PC-9 (cell line): ENCODE results near the gene PBXIP1. TPM values are rescaled to one million over a fixed set of nuclear protein-coding genes. Genes with fewer than 3 reads are reported as not detected.
A peak's percentile ranks its signal among the peaks of the same experiment; 100 is the strongest.

Experiments used
- BruUV-seq: library from RNA; stranded (reverse); fragments of 400-500 nt; replicated peaks from 2 replicates; lab custom pipeline; 2021; lab: Mats Ljungman, UMichigan
- CTCF ChIA-PET: fragments of 300-600 bp; sonication (Branson Sonifier 250); formaldehyde crosslinking; loops from one replicate; lab custom pipeline; 2022; ENCODE audit warnings: antibody characterized with exemption; lab: Charles Lee
- POLR2A ChIA-PET: fragments of 300-600 bp; sonication (Branson Sonifier 250); formaldehyde crosslinking; loops from one replicate; lab custom pipeline; 2022; ENCODE audit warnings: antibody characterized with exemption; ENCODE audit not compliant: unreplicated experiment; lab: Charles Lee
- DNase-seq, 2 experiments: peaks; one replicate each; pipeline versions ENCODE4 v3.0.0 to v3.0.0-alpha.2; 2015 to 2022; ENCODE audit warnings: mixed read lengths in 1 of 2
- H2AFZ ChIP-seq: fragments of 200-600 bp; sonication (generic); 2 replicates; pipeline ENCODE4 v1.8.1; 2017; ENCODE audit warnings: antibody characterized with exemption
- H3F3A ChIP-seq: fragments of 200-600 bp; sonication (generic); 2 replicates; pipeline ENCODE4 v1.8.1; 2017; ENCODE audit warnings: antibody characterized with exemption, mild to moderate bottlenecking, low read depth; ENCODE audit not compliant: insufficient read depth
- H3K27ac ChIP-seq: fragments of 200-600 bp; sonication (generic); 2 replicates; pipeline ENCODE4 v1.6.1; 2016; ENCODE audit warnings: mixed run types
- H3K27me3 ChIP-seq: fragments of 200-600 bp; sonication (generic); 2 replicates; pipeline ENCODE4 v1.6.1; 2016; ENCODE audit warnings: low read depth, mixed run types; ENCODE audit not compliant: insufficient read depth
- H3K36me3 ChIP-seq: fragments of 200-600 bp; sonication (generic); 2 replicates; pipeline ENCODE4 v1.6.1; 2016; ENCODE audit warnings: low read depth, mixed run types
- H3K4me1 ChIP-seq: fragments of 200-600 bp; sonication (generic); replicated peaks from 2 replicates; pipeline ENCODE4 v1.6.1; 2016; ENCODE audit warnings: mixed run types; ENCODE audit not compliant: insufficient read depth
- H3K4me2 ChIP-seq: fragments of 200-600 bp; sonication (generic); 2 replicates; pipeline ENCODE4 v1.6.1; 2017; ENCODE audit warnings: mixed run types
- H3K4me3 ChIP-seq: fragments of 200-600 bp; sonication (generic); 2 replicates; pipeline ENCODE4 v1.6.1; 2016; ENCODE audit warnings: mixed run types
- H3K79me2 ChIP-seq: fragments of 200-600 bp; sonication (generic); 2 replicates; pipeline ENCODE4 v1.6.1; 2017; ENCODE audit warnings: low read depth, mixed run types
- H3K9me2 ChIP-seq: fragments of 200-600 bp; sonication (generic); 2 replicates; pipeline ENCODE4 v1.8.1; 2017; ENCODE audit warnings: mild to moderate bottlenecking; ENCODE audit not compliant: insufficient read depth
- H3K9me3 ChIP-seq: fragments of 200-600 bp; sonication (generic); 2 replicates; pipeline ENCODE4 v1.8.1; 2016; ENCODE audit warnings: low read depth; ENCODE audit not compliant: insufficient read depth
- H4K20me1 ChIP-seq: fragments of 200-600 bp; sonication (generic); 2 replicates; pipeline ENCODE4 v1.8.1; 2017; ENCODE audit not compliant: insufficient read depth
- EZH2 ChIP-seq: fragments of 200-600 bp; sonication (generic); IDR thresholded peaks from 2 replicates; pipeline ENCODE4 v1.8.0; 2017; ENCODE audit warnings: antibody characterized with exemption, low read depth
- intact Hi-C: fragments of 100-400 bp; cut with micrococcal nuclease; formaldehyde crosslinking; loops from one replicate; pipeline ENCODE4 v1.10.0; 2022; ENCODE audit not compliant: unreplicated experiment
- total RNA-seq: library from RNA; stranded (reverse); gene quantifications from 2 replicates; pipeline ENCODE4 v1.2.3, GENCODE V29; 2021
- TF ChIP-seq, protein P1 (sequence below): fragments of 200-600 bp; sonication (generic); conservative IDR thresholded peaks from 2 replicates; pipeline ENCODE4 v1.6.1; 2017; ENCODE audit warnings: mixed run types, antibody characterized with exemption, mild to moderate bottlenecking, moderate library complexity

The PBXIP1 gene
- total RNA-seq, 1 experiment from 2014 or later, result 40.2 TPM

GRCh38 chr1:154972213-154972516, 16.3 kb upstream of the PBXIP1 start:
- peaks cover 64% of the 10 kb centered on the region for H3K79me2 ChIP-seq
- TF ChIP-seq, protein P1, sequence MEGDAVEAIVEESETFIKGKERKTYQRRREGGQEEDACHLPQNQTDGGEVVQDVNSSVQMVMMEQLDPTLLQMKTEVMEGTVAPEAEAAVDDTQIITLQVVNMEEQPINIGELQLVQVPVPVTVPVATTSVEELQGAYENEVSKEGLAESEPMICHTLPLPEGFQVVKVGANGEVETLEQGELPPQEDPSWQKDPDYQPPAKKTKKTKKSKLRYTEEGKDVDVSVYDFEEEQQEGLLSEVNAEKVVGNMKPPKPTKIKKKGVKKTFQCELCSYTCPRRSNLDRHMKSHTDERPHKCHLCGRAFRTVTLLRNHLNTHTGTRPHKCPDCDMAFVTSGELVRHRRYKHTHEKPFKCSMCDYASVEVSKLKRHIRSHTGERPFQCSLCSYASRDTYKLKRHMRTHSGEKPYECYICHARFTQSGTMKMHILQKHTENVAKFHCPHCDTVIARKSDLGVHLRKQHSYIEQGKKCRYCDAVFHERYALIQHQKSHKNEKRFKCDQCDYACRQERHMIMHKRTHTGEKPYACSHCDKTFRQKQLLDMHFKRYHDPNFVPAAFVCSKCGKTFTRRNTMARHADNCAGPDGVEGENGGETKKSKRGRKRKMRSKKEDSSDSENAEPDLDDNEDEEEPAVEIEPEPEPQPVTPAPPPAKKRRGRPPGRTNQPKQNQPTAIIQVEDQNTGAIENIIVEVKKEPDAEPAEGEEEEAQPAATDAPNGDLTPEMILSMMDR, result no peak
- TF ChIP-seq EZH2, result no peak
- intact Hi-C loops, result loop anchor here (1.0 to 5.0 kb wide), 3 partner anchors 35 to 350 kb away; partner anchors contain the start of genes RUSC1 and SLC50A1
- peaks cover 54% of the 10 kb centered on the region for H3F3A ChIP-seq
- H3K27me3 ChIP-seq, result no peaks in the 10 kb centered on the region
- peaks cover 6% of the 10 kb centered on the region; the same call in 1 of the 2 replicates for H4K20me1 ChIP-seq
- no peaks in the 10 kb centered on the region for H3K9me3 ChIP-seq
- peaks cover 55% of the 10 kb centered on the region for H3K4me1 ChIP-seq
- ChIA-PET POLR2A (interaction anchor here (0.5 to 1.1 kb wide), 8 partner anchors 9 to 120 kb away, joined by 3 to 16 read pairs (median 4); partner anchors contain the start of gene LENEP), CTCF (interaction anchor here (0.6 to 1.1 kb wide), 3 partner anchors 22 to 66 kb away, joined by 3 to 6 read pairs (median 4); no protein-coding TSS in a partner anchor)
- peaks cover 15% of the 10 kb centered on the region; the same call in 1 of the 2 replicates for H3K36me3 ChIP-seq
- no peak overlapping the region for H2AFZ ChIP-seq
- peak overlapping the region; percentile 97 for H3K27ac ChIP-seq
- peak overlapping the region; percentile 93 for H3K4me2 ChIP-seq
- peak overlapping the region; percentile 87 for H3K4me3 ChIP-seq
- BruUV-seq, result no TSS peak
- no peaks in the 10 kb centered on the region for H3K9me2 ChIP-seq
- DNase-seq, result no peak

DNA sequence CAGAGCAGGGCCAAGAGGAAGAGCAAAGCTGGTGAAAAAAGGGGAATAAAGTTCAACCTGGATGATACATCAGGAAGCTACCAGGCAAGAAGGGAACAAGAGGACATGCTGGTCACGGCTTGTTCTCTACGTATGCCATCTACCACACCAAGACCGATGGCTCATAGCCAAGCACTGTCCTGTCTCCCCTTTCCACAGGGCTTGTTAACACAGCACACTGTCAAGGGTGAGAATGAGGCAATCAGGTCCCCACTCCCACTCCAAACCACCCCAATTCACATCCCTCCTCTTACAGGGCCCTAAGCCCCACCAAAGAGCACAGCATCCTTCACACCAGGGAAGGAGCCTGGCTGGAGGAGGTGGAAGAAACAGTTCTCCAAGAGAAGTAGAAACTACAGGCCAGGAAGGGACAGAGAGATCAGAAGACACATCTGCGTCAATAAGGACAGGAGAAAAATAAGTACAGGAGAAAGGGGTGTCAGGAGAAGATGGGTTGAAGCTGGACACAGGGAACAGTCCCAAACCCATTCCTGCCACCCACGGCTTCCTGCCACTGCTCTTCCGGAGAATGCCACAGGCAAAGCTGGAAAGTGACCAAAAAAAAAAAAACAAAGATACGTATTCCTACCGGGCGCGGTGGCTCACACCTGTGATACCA, 15.6 kb upstream of the PBXIP1 start:
- BruUV-seq, result no TSS peak
- TF ChIP-seq, protein P1, result no peak
- no peak for TF ChIP-seq EZH2
- H3K4me1 ChIP-seq, result peaks cover 49% of the 10 kb centered on the region
- no peaks in the 10 kb centered on the region for H3K9me2 ChIP-seq
- no peaks in the 10 kb centered on the region for H3K27me3 ChIP-seq
- ChIA-PET CTCF (interaction anchor here (0.6 to 2.0 kb wide), 5 partner anchors 23 to 114 kb away, joined by 3 to 17 read pairs (median 4); no protein-coding TSS in a partner anchor), POLR2A (interaction anchor here (0.6 to 1.7 kb wide), 6 partner anchors 8 to 1404 kb away, joined by 3 to 11 read pairs (median 4); partner anchors contain the start of gene ADAM15)
- intact Hi-C loops, result loop anchor here (2.0 to 5.0 kb wide), 3 partner anchors 45 to 351 kb away; partner anchors contain the start of genes RUSC1 and SLC50A1
- peaks cover 19% of the 10 kb centered on the region; the same call in 1 of the 2 replicates for H3K36me3 ChIP-seq
- DNase-seq, result peak in 1 of 2 experiments; percentile 45
- H3K27ac ChIP-seq, result peak overlapping the region; percentile 97
- peak overlapping the region; percentile 93 for H3K4me2 ChIP-seq
- no peaks in the 10 kb centered on the region for H3K9me3 ChIP-seq
- H3K79me2 ChIP-seq, result peaks cover 57% of the 10 kb centered on the region
- H3F3A ChIP-seq, result peaks cover 58% of the 10 kb centered on the region
- peak overlapping the region; percentile 87 for H3K4me3 ChIP-seq
- H4K20me1 ChIP-seq, result peaks cover 1% of the 10 kb centered on the region; the same call in 1 of the 2 replicates
- no peak overlapping the region for H2AFZ ChIP-seq

GRCh38 chr1:154970631-154971340, 14.9 kb upstream of the PBXIP1 start, which contains the start of gene SHC1:
TSS of gene SHC1 (minus strand) at chr1:154970747. CDS start at chr1:154970526, 221 bp downstream.
- Histone ChIP-seq H3K36me3 (peaks cover 21% of the 10 kb centered on the region; the same call in 1 of the 2 replicates), H3K79me2 (peaks cover 50% of the 10 kb centered on the region), H3K4me1 (peaks cover 44% of the 10 kb centered on the region), H3K4me3 (peak within 1 kb of the TSS; percentile 87), H3K9me2 (no peaks in the 10 kb centered on the region), H3K27ac (peak within 1 kb of the TSS; percentile 97), H3K27me3 (no peaks in the 10 kb centered on the region), H3K9me3 (no peaks in the 10 kb centered on the region), H2AFZ (no peak within 1 kb of the TSS), H4K20me1 (no peaks in the 10 kb centered on the region), H3K4me2 (peak within 1 kb of the TSS; percentile 93), H3F3A (peaks cover 56% of the 10 kb centered on the region)
- intact Hi-C loops, result loop anchor here (2.0 to 5.0 kb wide), 3 partner anchors 46 to 352 kb away; partner anchors contain the start of genes RUSC1 and SLC50A1
- BruUV-seq, result no TSS peak
- ChIA-PET POLR2A (interaction anchor here (0.5 to 1.7 kb wide), 13 partner anchors 10 to 1403 kb away, joined by 3 to 18 read pairs (median 5); partner anchors contain the start of genes ADAM15, PBXIP1, PYGO2 and ZBTB7B), CTCF (interaction anchor here (0.6 to 2.0 kb wide), 7 partner anchors 9 to 203 kb away, joined by 3 to 17 read pairs (median 4); partner anchors contain the start of genes ADAM15 and PYGO2)
- TF ChIP-seq, protein P1, result no peak
- TF ChIP-seq EZH2, result no peak
- peak; percentile 78 to 91 for DNase-seq
